GM19395 (cell line): Measurements from ENCODE around the gene RAMP1.

ENCODE experiments used
- ATAC-seq: cut with Tn5 transposase; IDR thresholded peaks from one replicate; pipeline ENCODE4 v1.9.1; 2021; ENCODE audit warnings: mild to moderate bottlenecking, moderate library complexity; ENCODE audit not compliant: unreplicated experiment

RAMP1 gene

DNA sequence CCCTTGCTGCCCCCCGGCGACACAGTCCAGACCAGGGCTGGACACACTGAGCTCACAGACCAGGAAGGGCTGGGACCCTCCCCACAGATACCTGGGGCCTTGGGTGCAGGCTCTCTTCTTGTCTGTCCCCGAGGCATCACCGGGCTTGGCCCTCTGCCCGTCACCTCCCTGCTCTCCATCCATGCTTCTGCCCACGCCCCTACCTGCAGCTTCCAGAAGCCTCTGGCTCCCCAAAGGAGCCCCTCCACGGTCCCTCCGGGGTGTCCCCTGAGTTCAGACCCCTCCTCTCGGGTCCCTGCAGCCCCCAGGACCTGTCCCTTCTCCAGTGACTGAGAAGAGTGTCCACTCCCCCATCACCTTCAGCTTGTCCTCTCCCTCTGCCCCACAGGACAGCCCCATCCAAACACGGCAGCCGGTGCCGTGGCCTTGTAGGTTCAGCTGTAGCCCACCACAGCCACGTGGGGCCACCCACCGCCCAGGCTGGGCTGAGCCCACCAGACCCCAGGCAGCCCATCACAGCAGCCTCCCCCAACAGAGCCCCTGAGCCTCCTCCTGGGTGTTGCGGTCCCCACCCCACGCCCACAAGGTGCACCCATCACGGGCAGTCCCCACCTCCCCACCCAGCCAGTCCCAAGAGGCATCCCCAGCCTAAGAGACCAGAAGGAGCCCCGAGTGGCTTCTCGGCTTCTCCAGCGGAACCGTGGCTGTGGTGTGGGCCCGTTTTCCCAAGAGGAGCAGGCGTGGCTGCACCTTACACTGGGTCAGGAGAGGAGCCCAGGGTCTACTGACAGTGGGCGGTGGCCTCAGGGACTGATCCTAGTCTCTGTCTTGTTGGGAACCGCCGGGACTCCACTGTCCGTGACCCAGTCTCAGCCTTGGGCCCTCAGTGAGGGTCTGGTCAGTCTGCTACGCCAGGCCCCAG, 53.1 kb downstream of the RAMP1 start:
- no peak for ATAC-seq

GRCh38 chr2:237913193-237913917, 53.9 kb downstream of the RAMP1 start:
- ATAC-seq = no peak

DNA sequence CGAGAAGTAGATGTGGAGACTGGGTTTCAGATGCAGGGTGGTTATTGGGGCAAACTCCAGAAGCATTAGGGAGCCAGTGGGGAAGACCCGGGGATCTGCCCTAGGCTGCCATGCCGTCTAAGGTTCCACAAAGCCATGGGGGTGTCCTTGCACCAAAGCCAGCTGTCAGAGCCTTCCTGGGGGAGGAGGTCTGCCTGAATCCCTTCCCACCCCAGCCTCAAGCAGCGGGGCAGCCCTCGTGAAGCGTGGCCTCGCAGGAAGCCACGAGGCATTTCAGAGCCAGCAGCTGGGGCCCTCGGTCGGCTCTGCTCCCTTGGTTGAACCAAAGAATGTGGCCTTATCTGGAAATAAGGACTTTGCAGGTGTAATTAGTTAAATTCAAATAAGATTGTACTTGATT, 56.2 kb downstream of the RAMP1 start:
- no peak for ATAC-seq

GRCh38 chr2:237916296-237916695, 56.9 kb downstream of the RAMP1 start:
- no peak for ATAC-seq

DNA sequence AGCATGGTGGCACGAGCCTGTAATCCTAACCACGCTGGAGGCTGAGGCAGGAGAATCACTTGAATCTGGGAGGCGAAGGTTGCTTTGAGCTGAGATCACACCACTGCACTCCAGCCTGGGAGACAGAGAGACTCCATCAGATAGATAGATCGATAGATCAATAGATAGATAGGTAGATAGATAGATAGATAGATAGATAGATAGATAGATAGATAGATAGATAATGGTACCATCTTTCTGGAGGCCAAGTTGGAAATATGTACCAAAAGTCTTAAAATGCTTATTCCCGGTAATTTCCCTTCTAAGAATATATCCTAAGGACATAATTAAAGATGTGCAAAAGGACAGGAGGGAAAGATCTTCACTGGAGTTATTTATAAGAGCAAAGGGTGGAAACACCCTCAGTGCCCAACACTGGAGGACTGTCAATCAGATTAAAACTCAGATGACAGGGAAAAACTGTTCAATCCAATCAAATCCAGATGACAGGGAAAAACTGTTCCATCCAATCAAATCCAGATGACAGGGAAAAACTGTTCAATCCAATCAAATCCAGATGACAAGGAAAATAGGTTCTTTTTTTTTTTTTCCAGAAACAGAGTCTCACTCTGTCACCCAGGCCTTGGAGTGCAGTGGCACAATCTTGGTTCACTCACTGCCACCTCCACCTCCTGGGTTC, 58.4 kb downstream of the RAMP1 start:
- no peak for ATAC-seq

DNA sequence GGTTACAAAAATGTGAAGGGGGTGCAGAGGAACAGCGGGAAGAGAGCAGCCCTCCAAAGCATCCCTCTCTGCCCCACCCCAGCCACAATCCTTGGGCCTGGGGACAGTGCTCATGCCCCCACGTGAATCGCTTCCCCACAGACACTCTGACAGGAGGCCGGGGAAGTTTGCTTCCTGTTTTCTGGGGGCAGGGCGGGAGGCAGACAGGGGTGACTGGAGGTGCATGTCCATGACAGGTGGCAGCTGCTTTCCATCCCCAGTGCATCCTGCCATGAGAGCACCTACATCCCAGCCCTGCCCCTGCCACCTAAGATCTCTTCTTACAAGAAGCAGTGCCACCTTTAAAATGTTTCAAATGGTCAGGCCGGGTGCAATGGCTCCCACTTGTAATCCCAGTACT, 60.2 kb downstream of the RAMP1 start:
- ATAC-seq = no peak

- no peak for ATAC-seq
Measured at GRCh38 chr2:237920673-237921072, 61.2 kb downstream of the RAMP1 start.

- ATAC-seq = no peak
Measured at GRCh38 chr2:237921967-237922492, 62.6 kb downstream of the RAMP1 start.

DNA sequence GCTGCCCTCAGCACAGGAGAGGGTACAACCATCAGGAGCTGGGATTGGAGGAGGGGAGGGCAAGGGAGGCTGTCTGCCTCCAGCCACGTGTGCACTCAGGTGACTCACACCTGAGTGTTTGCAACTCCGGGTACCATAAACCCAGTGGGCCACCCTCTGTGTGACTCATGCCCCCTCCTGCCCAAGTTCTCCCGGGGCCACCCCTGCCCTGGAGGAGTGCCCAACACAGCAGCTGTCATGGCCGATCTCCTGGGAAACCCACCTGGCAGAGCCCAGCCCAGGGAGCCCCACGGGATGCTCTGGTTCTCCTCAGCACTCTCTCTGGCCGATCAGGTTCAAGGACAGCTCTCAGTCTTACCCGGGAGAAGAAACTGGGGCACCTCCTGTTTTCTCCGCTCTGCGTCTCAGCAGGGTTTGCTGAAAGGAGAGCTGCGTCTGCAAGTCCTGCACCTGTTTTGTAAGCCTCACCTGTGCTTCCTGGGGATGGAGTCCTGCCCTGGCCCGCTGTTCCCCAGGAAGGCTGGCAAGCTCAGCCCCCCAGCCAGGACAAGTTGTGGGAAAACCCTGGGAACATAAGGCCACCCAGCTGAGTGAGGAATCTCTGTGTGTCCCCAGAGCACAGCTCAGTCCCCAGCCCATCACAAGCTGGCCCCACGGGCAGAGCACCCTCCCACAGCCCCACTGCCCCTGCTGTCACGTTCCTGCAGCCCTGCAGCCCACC, 63.4 kb downstream of the RAMP1 start:
- no peak for ATAC-seq

DNA sequence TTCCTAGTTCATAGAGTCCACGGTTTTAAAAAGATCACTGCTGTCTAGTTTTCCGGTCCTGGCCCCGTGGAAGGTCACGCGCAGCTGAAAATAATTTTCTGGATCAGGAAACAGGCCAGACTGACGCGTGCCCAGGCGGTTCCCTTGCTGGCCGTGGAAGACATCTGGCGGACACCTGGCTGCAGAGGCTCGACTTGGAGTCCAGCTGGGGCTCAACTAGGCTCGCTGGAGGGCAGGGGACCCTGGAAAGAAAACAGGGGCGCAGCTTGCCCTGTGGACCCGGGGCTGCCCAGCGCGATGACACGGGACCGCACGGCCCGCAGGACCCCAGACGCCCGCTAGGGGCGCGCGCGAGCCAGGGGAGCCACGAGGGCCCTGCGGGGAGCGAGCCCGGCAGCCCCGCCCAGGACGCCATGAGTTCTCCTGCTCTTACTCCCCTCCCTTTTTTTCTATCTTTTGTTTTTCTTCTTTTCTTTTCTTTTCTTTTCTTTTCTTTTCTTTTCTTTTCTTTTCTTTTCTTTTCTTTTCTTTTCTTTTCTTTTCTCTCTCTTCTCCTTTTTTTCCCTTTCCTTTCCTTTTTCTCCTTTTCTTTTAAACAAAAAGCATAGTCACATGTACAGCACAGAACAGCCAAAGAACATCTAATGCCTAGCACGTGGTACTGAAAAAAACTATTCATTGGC, 64.2 kb downstream of the RAMP1 start:
- ATAC-seq = peak; percentile 87

GRCh38 chr2:237924164-237924534, 64.7 kb downstream of the RAMP1 start:
- ATAC-seq = no peak

DNA sequence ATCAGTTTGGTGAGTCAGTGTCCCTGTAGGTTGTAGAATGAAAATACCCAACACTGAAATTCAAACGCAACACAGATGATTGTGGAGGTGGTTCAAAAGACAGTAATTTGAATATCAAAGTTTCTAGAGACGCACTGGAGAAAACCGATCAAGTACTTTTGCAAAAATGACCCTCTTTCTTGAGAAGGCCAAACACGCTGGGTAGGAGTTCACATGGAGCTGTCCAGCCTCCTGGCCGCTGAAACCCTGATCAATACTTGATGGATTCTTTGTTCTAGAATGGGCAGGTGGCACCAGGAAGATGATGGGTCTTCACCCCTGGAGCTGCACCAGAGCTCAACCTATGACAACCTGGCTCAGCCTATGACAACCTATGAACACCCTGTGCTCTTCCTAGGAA, 67.7 kb downstream of the RAMP1 start:
- no peak for ATAC-seq

- no peak for ATAC-seq
Measured at GRCh38 chr2:237927986-237928385, 68.6 kb downstream of the RAMP1 start.

DNA sequence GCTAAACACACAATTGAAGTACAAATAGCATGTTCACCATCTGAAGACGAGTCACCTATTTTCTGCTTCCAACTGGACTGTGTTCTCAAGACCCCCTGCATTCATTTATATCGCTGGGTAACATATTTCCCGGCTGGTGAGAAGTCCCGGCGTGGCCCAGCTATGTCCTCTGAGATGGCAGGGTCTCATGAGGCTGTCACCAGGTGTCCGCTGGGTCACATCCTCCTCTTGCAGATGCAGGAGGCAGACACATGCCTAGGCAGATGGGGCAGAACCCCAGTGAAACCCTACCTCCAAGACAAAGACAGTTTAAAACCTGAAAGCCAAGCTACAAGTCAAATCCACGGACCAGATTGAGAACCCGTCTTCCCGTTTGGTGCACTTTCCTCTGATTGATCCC, 70.6 kb downstream of the RAMP1 start:
- ATAC-seq = no peak

GRCh38 chr2:237931205-237931721, 71.8 kb downstream of the RAMP1 start:
- no peak for ATAC-seq

- no peak for ATAC-seq
Measured at GRCh38 chr2:237932731-237933131, 73.3 kb downstream of the RAMP1 start.

GRCh38 chr2:237934186-237934585, 74.8 kb downstream of the RAMP1 start:
- ATAC-seq = no peak

- no peak for ATAC-seq
Measured at GRCh38 chr2:237935740-237936452, 76.5 kb downstream of the RAMP1 start.

GRCh38 chr2:237939251-237939650, 79.8 kb downstream of the RAMP1 start:
- no peak for ATAC-seq
